ENCODE results near the gene ZNF763.
"Not testable (repeated sequence)": the region's sequence is repeated elsewhere in the genome, so short reads cannot be mapped to it uniquely, and the experiment has no call there.

Gene ZNF763

DNA sequence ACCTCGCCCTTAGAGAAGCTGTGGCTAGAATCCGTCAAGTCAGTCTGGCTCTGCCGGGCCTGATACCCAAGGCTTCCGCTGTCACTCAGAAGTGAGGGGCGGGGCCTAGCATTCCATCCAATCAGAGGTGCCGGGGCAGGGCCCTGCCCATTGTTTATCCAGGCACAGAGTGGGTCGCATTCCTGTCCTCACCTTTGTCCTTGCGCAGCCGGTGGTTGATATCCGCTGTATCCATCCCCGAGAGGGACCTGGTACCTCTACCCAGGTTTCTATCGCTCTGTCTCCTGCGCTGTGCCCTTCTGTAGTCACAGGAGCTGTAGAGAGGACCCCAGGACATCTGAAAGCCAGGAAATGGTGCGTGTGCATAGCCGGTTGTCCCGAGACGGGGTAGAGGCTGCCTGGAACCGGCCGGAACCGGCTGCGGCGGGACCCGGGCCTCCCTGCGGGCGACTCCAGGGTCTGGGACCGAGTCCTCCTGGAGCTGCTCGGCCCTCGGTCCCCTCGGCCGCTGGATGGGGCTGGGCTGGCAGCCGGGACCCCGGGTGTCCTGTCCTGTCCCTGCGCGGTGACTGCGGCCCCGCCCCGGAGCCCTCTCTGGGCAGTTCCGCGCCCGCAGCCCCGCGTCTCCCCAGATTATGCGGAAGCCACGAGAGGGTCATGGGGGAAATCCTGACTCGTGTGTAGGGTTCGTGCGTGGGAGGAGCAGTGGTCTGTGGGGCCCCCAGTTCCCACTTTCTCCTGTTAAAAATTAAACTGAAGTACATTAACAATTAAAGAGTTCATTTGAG lies at the start of gene ZNF763:
Gene ZNF763, plus strand, starts transcription at position 183 of the 788 bp plus-strand sequence. Its CDS starts 169 bp downstream, at position 352.
- DNase-seq, result peak; percentile 28

DNA sequence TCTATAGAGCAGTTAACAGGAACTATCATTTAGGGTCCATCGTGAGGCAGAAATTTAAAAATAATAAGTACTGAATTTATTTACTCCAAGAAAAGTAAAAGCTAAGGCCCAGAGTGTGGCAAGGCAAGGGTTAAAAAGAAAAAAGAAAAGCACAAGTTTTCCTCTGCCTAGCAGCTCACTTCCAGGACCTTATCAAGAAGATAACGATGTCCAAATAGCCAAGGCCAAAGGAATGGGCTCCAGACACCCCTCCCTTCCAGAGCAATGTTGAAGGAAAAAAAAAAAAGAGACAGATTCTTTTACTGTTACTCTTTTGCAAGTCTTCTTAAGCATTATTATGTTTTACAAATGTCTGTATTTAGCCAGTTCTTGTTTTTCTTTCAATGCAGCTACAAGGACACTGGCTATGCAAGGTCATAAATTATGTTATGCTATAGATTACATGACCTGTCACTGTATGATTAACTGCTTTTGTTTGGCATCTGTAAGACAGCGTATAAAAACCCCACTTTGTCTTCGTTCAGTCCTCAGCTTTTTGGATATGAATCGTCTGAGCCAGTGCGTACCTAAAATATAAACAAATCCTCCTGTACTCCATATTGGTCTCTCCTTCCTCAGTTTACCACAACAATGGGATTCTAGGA lies 42.9 kb upstream of the ZNF763 start:
- DNase-seq, result no peak

DNA sequence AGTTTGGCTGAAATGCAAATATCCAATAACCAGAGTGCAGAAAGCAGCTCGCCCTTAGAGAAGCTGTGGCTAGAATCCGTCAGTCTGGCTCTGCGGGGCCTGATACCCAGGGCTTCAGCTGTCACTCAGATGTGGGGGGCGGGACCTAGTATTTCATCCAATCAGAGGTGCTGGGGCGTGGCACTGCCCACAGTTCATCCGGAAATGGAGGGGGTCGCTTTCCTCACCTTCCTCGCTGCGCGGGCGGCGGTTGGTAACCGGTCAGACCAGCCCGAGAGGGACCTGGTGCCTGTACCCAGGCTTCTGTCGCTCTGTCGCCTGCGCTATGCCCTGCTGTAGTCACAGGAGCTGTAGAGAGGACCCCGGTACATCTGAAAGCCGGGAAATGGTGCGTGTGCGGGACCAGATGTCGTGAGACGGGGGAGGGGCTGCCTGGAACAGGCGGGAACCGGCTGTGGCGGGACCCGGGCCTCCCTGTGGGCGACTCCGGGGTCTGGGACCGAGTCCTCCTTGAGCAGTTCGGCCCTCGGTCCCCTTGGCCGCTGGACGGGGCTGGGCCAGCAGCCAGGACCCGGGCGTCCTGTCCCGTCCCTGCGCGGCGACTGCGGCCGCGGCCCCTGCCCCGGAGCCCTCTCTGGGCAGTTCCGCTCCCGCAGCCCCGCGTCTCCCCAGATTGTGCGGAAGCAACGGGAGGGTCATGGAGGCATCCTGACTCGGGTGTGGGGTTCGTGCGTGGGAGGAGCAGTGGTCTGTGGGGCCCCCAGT lies 39.8 kb upstream of the ZNF763 start, which contains the start of gene ZNF700:
Gene ZNF700, plus strand, starts transcription at position 222 of the 765 bp plus-strand sequence. Its CDS starts 104 bp downstream, at position 326.
- DNase-seq, result peak; percentile 95

DNA sequence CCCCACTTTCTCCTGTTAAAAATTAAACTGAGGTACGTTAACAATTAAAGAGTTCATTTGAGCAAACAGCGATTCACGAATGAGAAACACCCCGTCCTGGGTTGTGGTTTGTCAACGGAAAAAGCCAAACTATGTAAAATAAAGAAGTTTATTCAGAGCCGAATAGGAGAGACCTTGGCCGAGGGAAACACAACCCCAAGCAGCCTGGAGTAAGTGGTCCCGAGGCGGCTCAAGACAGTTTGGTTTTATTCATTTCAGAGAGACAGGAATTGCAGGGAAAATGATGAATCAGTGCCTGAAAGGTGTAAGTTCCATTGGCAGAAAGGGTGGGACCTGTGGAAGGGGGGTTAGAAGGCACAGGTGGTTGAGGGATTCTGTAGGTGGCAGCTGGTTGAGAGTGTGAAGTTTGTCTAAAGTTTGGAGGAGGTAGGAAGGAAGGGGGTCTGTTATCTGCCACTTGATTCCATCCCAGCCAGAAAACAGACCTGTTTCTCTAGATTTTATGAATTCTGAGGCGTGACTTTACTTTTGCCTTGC lies 39.1 kb upstream of the ZNF763 start:
- DNase-seq, result not testable (repeated sequence)

DNA sequence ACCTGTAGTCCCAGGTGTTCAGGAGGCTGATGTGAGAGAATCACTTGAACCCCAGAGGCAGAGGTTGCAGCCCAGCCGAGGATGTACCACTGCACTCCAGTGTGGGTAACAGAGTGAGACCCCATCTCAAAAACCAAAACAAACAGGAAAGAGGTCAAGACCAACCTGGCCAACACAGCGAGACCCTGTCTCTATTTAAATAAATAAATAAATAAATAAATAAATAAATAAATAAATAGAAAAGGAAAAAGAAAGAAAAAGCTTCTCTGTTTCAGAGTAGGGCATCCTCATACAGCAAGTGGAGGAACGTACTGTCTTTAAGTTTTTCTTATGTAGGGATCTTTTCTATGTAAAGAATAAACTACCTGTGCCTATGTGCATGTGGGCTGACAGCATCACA lies 37.6 kb upstream of the ZNF763 start:
- DNase-seq, result no peak

DNA sequence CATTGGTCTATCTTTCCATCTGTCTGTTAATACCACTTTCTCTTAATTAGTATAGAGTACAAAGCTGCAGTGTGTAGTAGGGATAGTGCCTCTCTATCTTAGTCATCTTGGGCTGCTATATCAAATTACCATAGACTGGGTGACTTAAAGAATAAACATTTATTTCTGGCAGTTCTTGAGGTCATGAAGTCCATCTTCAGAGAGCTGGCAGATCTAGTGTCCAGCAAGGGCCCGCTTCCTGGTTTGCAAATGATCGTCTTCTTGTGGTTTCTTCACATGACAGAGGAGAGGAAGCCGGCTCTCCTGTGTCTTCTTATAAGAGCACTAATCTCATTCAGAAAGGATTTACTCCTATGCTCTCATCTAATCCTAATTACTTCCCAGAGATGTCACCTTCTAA lies 33.8 kb upstream of the ZNF763 start:
- no peak for DNase-seq

DNA sequence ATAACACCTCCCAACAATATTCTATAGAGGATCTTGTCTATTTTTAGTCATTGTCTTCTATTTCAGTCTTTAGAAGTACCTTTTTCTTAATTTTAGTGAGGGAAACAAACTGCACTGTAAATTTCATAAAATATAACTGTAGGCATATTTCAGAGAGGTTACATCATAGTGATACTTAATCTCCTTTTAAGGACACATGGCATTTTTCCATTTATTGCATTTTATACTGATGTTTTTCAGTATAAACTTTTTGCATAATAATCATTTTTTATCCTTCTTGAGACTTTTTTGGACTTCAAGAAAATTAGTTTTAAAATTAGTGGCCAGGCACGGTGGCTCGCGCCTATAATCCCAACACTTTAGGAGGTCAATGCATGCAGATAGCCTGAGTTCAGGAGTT lies 33.3 kb upstream of the ZNF763 start:
- no peak for DNase-seq

DNA sequence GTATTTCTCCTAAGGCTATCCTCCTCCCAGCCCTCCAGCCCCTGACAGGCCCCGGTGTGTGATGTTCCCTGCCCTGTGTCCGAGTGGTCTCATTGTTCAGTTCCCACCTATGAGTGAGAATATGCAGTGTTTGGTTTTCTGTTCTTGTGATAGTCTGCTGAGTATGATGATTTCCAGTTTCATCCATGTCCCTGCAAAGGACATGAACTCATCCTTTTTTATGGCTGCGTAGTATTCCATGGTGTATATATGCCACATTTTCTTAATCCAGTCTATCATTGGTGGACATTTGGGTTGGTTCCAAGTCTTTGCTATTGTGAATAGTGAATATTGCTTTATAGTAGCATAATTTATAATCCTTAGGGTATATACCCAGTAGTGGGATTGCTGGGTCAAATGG lies 29.0 kb upstream of the ZNF763 start:
- not testable (repeated sequence) for DNase-seq

DNA sequence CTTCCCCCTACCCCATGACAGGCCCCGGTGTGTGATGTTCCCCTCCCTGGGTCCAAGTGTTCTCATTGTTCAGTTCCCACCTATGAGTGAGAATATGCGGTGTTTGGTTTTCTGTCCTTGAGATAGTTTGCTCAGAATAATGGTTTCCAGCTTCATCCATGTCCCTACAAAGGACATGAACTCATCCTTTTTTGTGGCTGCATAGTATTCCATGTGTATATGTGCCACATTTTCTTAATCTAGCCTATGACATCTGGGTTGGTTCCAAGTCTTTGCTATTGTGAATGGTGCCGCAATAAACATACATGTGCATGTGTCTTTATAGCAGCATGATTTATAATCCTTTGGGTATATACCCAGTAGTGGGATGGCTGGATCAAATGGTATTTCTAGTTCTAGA lies 26.5 kb upstream of the ZNF763 start:
- DNase-seq, result not testable (repeated sequence)

DNA sequence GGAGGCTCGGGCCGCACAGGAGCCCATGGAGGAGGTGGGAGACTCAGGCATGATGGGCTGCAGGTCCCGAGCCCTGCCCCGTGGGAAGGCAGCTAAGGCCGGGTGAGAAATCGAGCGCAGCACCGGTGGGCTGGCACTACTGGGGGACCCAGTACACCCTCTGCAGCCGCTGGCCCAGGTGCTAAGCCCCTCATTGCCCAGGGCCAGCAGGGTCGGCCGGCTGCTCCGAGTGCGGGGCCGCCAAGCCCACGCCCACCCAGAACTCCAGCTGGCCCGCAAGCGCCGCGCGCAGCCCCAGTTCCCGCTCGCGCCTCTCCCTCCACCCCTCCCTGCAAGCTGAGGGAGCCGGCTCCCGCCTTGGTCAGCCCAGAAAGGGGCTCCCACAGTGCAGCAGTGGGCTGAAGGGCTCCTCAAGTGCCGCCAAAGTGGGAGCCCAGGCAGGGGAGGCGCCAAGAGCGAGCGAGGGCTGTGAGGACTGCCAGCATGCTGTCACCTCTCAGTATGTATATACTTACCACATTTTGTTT lies 23.4 kb upstream of the ZNF763 start:
- not testable (repeated sequence) for DNase-seq

DNA sequence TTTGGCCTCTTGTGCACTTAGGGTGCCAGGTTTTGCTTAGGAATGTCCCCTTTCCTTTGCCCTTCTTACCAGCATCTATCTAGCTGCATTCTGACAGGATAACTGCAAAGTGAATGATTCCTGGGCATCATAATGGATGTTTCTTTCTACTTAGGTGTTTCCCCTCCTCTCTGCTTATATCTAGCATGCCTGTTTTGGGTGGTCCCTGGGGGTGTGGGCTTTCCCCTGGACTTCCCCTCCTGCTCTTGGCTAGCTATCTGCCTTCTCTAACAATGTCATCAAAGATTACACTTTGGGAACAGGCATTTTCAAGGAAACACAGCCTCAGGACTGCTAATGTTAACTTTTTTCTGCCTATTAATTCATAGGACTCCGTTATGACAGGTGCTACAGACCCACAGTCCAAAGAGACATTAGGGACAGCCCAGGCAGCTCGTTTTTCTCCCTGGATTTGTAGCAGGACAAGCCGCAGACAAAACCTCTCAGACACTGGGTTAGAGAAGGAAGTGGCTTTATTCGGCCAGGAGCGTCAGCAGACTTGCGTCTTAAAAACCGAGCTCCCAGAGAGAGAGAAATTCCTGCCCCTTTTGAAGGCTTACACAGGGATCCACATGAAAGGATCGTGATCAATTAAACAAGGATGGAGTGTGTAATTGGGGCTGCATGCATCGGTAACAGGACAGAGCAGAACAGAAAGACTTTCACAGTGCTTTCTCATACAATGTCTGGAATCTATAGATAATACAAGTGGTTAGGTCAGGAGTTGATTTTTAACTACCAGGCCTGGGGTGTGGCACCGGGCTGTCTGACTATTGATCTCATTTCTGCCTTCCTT lies 22.6 kb upstream of the ZNF763 start:
- DNase-seq, result no peak

DNA sequence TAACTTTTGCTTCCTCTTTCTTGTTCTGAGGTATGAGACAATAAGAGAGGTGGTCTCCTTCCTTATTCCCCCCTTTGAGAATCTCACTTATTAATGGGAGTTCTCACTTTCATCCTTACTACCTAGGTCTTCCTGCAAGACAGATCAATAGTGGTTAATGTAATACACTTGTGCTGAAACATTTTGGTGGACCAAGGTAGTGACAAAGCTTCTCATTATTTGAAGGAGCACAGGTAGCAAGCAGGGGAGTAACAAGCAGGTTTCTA lies 22.1 kb upstream of the ZNF763 start:
- DNase-seq, result no peak

DNA sequence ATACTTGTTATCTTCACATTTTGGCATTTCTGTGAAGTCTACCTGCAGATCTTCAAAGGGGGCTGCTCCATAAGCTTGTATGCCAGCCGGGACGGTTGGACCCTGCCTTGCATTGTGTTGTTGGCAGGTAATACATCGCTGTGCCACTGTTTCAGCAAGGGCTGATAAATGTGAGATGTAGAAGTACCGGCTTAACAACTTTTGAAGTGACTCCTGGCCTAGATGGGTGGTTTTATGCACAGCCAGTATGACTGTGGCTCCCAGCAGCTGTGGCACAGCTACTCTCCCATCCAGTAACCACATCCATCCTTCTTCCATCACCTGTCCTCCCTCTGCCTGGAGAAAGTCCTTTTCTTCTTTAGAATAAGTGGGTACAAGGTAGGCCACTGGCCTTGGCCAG lies 20.2 kb upstream of the ZNF763 start:
- DNase-seq, result no peak

DNA sequence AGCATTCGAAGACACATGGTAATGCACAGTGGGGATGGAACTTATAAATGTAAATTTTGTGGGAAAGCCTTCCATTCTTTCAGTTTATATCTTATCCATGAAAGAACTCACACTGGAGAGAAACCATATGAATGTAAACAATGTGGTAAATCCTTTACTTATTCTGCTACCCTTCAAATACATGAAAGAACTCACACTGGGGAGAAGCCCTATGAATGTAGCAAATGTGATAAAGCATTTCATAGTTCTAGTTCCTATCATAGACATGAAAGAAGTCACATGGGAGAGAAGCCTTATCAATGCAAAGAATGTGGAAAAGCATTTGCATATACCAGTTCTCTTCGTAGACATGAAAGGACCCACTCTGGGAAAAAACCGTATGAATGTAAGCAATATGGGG lies 16.2 kb upstream of the ZNF763 start:
- no peak for DNase-seq

DNA sequence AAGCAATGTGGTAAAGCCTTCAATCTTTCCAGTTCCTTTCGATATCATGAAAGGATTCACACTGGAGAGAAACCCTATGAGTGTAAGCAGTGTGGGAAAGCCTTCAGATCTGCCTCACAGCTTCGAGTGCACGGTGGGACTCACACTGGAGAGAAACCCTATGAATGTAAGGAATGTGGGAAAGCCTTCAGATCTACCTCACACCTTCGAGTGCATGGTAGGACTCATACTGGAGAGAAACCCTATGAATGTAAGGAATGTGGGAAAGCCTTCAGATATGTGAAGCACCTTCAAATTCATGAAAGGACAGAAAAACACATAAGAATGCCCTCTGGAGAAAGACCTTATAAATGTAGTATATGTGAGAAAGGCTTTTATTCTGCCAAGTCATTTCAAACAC lies 15.6 kb upstream of the ZNF763 start:
- no peak for DNase-seq

DNA sequence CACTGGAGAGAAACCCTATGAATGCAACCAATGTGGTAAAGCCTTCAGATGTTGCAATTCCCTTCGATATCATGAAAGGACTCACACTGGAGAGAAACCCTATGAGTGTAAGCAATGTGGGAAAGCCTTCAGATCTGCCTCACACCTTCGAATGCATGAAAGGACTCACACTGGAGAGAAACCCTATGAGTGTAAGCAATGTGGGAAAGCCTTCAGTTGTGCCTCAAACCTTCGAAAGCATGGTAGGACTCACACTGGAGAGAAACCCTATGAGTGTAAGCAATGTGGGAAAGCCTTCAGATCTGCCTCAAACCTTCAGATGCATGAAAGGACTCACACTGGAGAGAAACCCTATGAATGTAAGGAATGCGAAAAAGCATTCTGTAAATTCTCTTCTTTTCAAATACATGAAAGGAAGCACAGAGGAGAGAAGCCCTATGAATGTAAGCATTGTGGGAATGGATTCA lies 15.2 kb upstream of the ZNF763 start:
- DNase-seq, result not testable (repeated sequence)

DNA sequence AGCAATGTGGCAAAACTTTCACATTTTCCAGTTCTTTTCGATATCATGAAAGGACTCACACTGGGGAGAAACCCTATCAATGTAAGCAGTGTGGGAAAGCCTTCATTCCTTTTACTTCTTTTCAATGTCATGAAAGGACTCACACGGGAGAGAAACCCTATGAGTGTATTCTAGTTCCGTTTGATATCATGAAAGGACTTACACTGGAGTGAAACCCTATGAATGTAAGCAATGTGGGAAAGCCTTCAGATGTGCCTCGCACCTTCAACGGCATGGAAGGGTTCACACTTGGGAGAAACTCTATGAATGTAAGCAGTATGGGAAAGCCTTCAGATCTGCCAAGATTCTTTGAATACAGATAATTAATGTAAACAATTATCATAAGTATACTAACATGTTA lies 14.5 kb upstream of the ZNF763 start:
- no peak for DNase-seq

DNA sequence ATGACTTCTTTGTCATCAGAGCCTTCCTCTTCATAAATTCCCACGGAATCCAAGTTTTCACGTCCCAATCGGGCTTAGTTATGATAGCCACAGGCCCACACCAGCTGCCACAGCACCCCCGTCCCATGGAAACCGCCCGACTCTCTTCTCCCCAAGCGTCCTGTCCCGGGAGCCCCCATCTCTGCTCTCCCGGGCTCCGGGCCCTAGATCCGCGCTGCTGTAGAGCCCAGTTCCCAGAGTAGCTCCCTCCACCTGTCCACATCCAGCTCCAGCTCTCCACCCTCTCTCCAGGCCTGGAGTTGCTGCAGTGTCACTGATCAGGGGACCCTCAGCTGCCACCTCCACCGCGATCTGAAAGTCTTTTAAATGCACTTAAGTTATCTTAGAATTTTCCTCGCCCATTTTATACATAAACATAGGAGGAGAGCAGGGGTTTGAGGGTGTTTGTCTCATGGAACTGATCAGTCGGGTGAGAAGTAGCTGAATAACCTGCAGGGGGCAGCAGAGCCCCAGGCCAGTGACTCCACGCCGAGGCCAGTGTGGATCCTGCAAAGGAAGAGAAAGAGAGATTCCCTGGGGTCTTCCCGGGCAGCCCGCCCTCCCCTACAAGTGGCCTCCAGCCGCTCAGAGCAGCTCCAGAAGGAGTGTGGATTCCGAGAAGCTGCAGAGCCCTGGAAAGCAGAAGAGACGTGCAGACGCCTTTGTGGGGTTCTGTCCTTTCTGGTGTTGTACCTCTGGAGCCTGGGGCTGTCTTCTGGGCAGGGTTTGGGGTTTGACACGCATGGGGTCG lies 1.1 kb upstream of the ZNF763 start:
- peak; percentile 55 for DNase-seq

DNA sequence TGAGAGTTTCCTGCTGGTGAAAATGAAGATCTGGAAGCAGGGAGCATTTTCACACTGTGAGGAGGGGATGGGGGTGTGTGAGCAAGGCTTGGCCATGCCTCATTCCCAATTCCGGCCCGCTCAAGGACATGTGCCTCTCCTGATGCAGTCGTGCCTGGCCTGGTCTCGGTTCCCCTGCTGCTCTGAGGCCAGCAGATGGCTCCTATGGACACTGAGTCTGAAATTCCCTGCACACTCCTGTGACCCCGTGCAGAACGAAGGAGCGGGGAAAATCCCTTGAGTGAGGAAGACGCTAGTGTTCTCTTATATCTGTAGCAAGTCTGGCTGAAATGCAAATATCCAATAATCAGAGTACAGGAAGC lies 363 bp upstream of the ZNF763 start:
- no peak for DNase-seq

DNA sequence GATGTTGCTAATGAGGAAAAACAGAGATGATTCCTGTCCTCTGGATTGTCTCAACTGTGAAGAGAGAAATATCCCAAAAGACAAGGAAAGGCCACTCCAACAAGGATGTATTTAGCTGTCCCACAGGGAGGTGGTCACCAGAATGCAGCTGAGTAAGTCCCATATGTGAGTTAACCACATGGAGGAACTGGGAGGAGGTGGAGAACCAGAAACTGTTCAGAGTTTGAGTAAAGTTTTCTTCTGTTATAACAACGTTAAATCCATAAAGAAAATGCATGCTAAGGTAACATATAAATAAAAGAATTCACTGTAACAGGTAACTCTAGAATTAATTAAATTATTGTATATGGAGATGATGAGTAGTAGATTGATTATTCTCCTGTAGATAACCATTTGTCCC lies 5.3 kb downstream of the ZNF763 start:
- no peak for DNase-seq

DNA sequence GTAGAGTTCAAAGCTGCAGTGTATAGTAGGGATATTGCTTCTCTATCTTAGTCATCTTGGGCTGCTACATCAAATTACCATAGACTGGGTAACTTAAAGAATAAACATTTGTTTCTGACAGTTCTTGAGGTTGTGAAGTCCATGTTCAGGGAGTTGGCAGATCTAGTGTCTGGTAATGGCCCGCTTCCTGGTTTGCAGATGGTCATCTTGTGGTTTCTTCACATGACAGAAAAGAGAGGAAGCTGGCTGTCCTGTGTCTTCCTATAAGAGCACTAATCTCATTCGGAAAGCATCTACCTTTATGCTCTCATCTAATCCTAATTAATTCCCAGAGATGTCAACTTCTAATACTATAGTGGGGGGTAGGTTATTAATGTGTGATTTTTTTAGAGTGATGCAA lies 6.2 kb downstream of the ZNF763 start:
- no peak for DNase-seq
